ENCODE data around the gene NCK2.

- TF ChIP-seq CTCF (IDR thresholded peaks at IDR 0.05; ENCODE audit: low read length) (no peak), EZH2 (IDR thresholded peaks at IDR 0.05; ENCODE audit: borderline replicate concordance, low read length) (no peak)
Observed at GRCh38 chr2:105813405-105813804, 68.7 kb downstream of the NCK2 start.
